Urinary bladder (tissue), 4 donors: ENCODE results near the gene MAN1A2. TPM values are rescaled to one million over a fixed set of nuclear protein-coding genes. Genes with fewer than 3 reads are reported as not detected.

Source experiments
- DNase-seq: peaks from one replicate; pipeline ENCODE4 v3.0.0-alpha.2; 2015; ENCODE audit errors: extremely low spot score
- H3K27ac ChIP-seq: one replicate; pipeline ENCODE4 v1.5.1; 2013; ENCODE audit warnings: low read depth, mild to moderate bottlenecking, moderate library complexity
- H3K36me3 ChIP-seq: one replicate; pipeline ENCODE4 v1.6.1; 2013; ENCODE audit warnings: mild to moderate bottlenecking, moderate library complexity; ENCODE audit not compliant: insufficient read depth
- H3K4me1 ChIP-seq: one replicate; pipeline ENCODE4 v1.6.1; 2013; ENCODE audit warnings: mild to moderate bottlenecking, moderate library complexity; ENCODE audit not compliant: insufficient read depth
- H3K4me3 ChIP-seq: one replicate; pipeline ENCODE4 v1.5.1; 2013; ENCODE audit warnings: low read depth, low read length
- WGBS: extraction: QIAGEN DNeasy Blood & Tissue Kit; methylation state at CpG from one replicate; pipeline ENCODE4 v1.1.7; 2013; 5-methylcytosine and 5-hydroxymethylcytosine counted together
- polyA plus RNA-seq: library from polyadenylated mRNA; stranded (reverse); fragments of 200-250 nt; gene quantifications from one replicate; pipeline ENCODE4 v1.2.3, GENCODE V29; 2013
- total RNA-seq: library from RNA; depleted of rRNA; stranded (reverse); fragments of >200 nt; gene quantifications from one replicate; pipeline ENCODE4 v1.2.3, GENCODE V29; 2014
- donor health status: healthy with polysubstance abuse.
- donor health status: healthy.

Gene MAN1A2
- total and polyA plus RNA-seq, 2 donors: 20.1 to 85.8 TPM

- Histone ChIP-seq H3K4me1 (peaks cover 1% of the 10 kb centered on the region), H3K27ac (no peak overlapping the region), H3K4me3 (no peak overlapping the region), H3K36me3 (no peaks in the 10 kb centered on the region)
- no peak for DNase-seq
- WGBS: 83% methylated on average over 2 of the region's 2 CpGs
These were observed 210.1 kb downstream of the MAN1A2 start for GRCh38 chr1:117577191-117577885.

GRCh38 chr1:117578466-117578865 is 211.2 kb downstream of the MAN1A2 start:
- 97% methylated on average over 4 of the region's 4 CpGs for WGBS
- H3K4me1 ChIP-seq: peaks cover under 1% of the 10 kb centered on the region
- H3K27ac ChIP-seq: no peak overlapping the region
- H3K4me3 ChIP-seq: no peak overlapping the region
- H3K36me3 ChIP-seq: no peaks in the 10 kb centered on the region
- DNase-seq: no peak

Other genes with a start within 250 kb of the MAN1A2 start
- gene TRIM45, start 245.7 kb upstream of the MAN1A2 start, total RNA-seq: 7.8 TPM
- 5.7 TPM for gene TRIM45, start 245.7 kb upstream of the MAN1A2 start, polyA plus RNA-seq
- gene VTCN1, start 156.5 kb upstream of the MAN1A2 start, total RNA-seq: 6.2 TPM
- gene VTCN1, start 156.5 kb upstream of the MAN1A2 start, polyA plus RNA-seq: 0.70 TPM
- 15.4 TPM for gene TENT5C, start 238.6 kb downstream of the MAN1A2 start, total RNA-seq
- 2.3 TPM for gene TENT5C, start 238.6 kb downstream of the MAN1A2 start, polyA plus RNA-seq